SU-DHL-6 (cell line): ENCODE results near the gene HIVEP3.

Experiments used
- CTCF ChIP-seq: fragments of 200-600 bp; sonication (generic); IDR thresholded peaks from one replicate; pipeline ENCODE4 v1.5.1; 2017; ENCODE audit warnings: antibody characterized with exemption, mild to moderate bottlenecking, low read length, moderate library complexity; ENCODE audit not compliant: insufficient read depth, poor library complexity, severe bottlenecking
- EZH2phosphoT487 ChIP-seq: fragments of 200-600 bp; sonication (generic), shearing (Covaris generic); conservative IDR thresholded peaks from 2 replicates; pipeline ENCODE4 v1.6.1; 2018; ENCODE audit warnings: mild to moderate bottlenecking, antibody characterized with exemption, low read length, moderate library complexity, mixed read lengths

DNA sequence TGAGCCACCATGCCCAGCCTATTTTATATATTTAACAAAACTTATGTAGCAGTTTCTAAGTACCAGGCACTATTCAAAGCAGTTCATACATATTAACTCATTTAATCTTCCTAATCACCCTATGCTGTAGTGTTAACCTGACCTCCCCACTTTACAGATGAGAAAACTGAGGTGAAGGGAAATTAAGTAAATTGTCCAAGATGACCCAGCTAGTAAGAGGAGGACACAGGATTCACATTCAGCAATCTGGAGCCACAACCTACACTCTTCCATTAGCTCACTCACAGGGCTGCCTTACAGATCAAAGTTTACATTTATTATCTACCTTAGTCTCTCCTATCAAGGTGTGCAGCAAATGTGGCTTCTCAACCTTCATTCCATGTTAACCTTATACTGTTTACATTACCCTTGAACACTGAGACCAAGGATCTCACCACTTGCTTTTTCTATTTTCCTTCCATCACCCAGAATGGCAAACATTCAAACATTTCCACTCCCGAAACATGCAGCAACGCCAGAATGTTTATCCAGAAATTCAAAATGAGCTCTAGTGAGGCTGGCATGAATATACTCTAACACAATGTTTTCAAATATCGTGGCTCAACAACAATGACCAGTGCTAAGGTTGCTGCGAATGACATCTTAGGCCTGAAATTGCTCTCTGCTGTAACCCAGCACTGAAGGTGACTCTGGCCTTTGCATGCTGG, 24.5 kb downstream of the HIVEP3 start:
- TF ChIP-seq CTCF (no peak), EZH2phosphoT487 (no peak)
